ENCODE measurements around the gene SPECC1L. TPM values are rescaled to one million over a fixed set of nuclear protein-coding genes. Genes with fewer than 3 reads are reported as not detected.

SPECC1L gene
- total and polyA plus RNA-seq, 4 experiments from 2014 or later: 4.3 to 62.1 (median 32.0) TPM

DNA sequence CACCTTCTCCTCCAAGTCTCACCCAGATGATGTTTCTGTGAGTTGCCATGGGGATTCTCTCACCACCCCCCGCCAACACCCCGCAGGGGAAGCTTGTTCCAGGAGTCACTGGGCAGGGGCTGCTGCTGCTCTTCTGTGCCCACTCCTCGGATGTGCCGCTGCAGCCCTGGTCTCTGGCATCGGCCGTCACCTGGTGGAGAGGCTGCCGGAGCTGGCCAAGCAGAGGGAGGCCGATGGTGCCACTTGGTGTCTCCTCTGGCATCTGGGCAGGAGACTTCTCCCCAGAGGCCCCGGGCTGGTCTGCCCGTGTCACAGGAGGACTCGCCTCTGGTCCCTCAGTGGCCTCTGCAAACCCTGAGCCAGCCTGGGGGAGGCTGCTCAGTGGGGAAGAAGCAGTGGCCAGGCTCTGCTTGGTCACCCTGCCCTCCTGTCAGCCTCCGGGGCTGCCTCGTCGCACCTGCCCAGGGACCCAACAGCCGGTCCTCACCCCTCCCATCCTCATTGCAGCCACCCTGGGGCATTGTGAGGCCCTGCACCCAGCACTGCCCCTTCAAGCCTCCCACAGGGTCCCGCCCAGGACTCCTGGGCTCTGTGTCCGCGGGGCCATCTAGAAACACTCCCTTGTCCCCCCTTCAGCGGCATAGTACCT, 156.3 kb downstream of the SPECC1L start:
- intact Hi-C loops (cut with micrococcal nuclease): no loop called here
- ChIA-PET POLR2A (ENCODE audit: partially characterized antibody) (interaction anchor here (0.6 to 4.3 kb wide), 19 partner anchors 9 to 905 kb away, joined by 3 to 35 read pairs (median 6); partner anchors contain the start of genes CABIN1, GUCD1, MIF and SNRPD3), CTCF (ENCODE audit: partially characterized antibody) (interaction anchor here (1.0 to 7.2 kb wide), 11 partner anchors 8 to 103 kb away, joined by 3 to 82 read pairs (median 6); no protein-coding TSS in a partner anchor)
- H3K27ac ChIP-seq (ENCODE audit: low read depth, low read length): peak overlapping the region; percentile 81
- peak overlapping the region; percentile 86 to 97 (median 94) for H3K4me3 Mint-ChIP-seq
- no peaks in the 10 kb centered on the region for H3K27me3 Mint-ChIP-seq
- H3K36me3 ChIP-seq (ENCODE audit: insufficient read depth, low read length): no peaks in the 10 kb centered on the region
- peaks cover 0 to 19% of the 10 kb centered on the region in 2 donors for H3K36me3 Mint-ChIP-seq
- peak overlapping the region; percentile 90 to 99 (median 96) for H3K27ac Mint-ChIP-seq
- H3K9me3 ChIP-seq (ENCODE audit: control insufficient read depth in 1 of 2, low read length in 2 of 2): no peaks in the 10 kb centered on the region
- H3K4me1 ChIP-seq (ENCODE audit: insufficient read depth, low read length): peaks cover 72% of the 10 kb centered on the region
- peaks cover 0 to 7% (median 0%) of the 10 kb centered on the region in 8 donors for H3K9me3 Mint-ChIP-seq
- DNase-seq: peak in 1 of 5 donors; percentile 23
- H3K27me3 ChIP-seq (ENCODE audit: insufficient read depth, low read length): no peaks in the 10 kb centered on the region
- H3K4me1 Mint-ChIP-seq: peaks cover 42 to 70% (median 55%) of the 10 kb centered on the region in 4 donors
- peak overlapping the region; percentile 75 to 100 for H3K4me3 ChIP-seq (ENCODE audit: low read length in 2 of 2)

DNA sequence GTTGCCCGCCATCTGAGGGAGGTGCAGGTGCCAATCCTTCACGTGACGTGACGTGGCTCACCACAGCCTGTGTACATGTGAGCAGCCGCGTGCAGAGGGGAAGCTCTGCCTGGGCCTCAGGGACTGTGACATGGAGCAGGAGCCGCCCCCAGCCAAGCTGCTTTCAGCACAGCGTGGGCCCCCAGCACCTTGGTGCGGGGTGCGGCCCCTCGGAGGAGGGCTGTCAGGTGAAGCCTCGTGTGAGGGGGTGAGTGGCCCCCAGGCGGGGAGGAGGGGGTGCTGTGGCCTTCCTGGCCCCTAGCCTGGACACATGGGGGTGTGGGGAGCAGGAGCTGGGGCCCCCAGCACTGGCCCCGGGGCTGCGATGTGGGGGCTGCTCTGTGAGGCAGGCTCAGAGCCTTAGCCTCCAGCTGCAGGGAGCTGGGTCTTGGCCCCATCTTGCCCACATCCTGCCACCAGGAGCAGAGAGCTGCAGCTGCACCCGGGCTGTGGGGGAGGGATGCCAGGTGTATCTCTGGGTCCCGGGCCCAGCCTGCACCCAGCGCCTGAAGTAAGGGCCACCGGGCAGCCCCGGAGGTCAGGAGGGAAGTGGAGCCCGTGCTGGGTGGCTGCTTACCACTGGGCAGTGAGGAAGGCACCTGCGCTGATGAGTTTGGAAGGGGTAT, 157.0 kb downstream of the SPECC1L start, which contains the start of gene ADORA2A:
ADORA2A (plus strand) TSS at position 100 of the 665 bp plus-strand sequence. CDS start 5,806 bp downstream, outside the sequence.
- Mint-ChIP-seq H3K36me3 (peaks cover 0 to 22% of the 10 kb centered on the region in 2 donors), H3K27ac (peak within 1 kb of the TSS; percentile 90 to 99 (median 96)), H3K27me3 (no peaks in the 10 kb centered on the region), H3K4me1 (peaks cover 43 to 71% (median 60%) of the 10 kb centered on the region in 4 donors), H3K9me3 (peaks cover 0 to 6% (median 0%) of the 10 kb centered on the region in 8 donors), H3K4me3 (peak within 1 kb of the TSS; percentile 86 to 97 (median 94))
- no peaks in the 10 kb centered on the region for H3K36me3 ChIP-seq (ENCODE audit: insufficient read depth, low read length)
- peak within 1 kb of the TSS; percentile 81 for H3K27ac ChIP-seq (ENCODE audit: low read depth, low read length)
- peak within 1 kb of the TSS; percentile 75 to 100 for H3K4me3 ChIP-seq (ENCODE audit: low read length in 2 of 2)
- ChIA-PET POLR2A (ENCODE audit: partially characterized antibody) (interaction anchor here (0.9 to 4.3 kb wide), 19 partner anchors 9 to 534 kb away, joined by 3 to 35 read pairs (median 6); partner anchors contain the start of genes CABIN1, GUCD1, MIF and SNRPD3), CTCF (ENCODE audit: partially characterized antibody) (interaction anchor here (0.8 to 2.8 kb wide), 10 partner anchors 7 to 104 kb away, joined by 3 to 14 read pairs (median 5); no protein-coding TSS in a partner anchor)
- peaks cover 78% of the 10 kb centered on the region for H3K4me1 ChIP-seq (ENCODE audit: insufficient read depth, low read length)
- peak; percentile 82 to 94 (median 86) for DNase-seq
- H3K9me3 ChIP-seq (ENCODE audit: control insufficient read depth in 1 of 2, low read length in 2 of 2): no peaks in the 10 kb centered on the region
- no peaks in the 10 kb centered on the region for H3K27me3 ChIP-seq (ENCODE audit: insufficient read depth, low read length)
- intact Hi-C loops (cut with micrococcal nuclease): no loop called here

DNA sequence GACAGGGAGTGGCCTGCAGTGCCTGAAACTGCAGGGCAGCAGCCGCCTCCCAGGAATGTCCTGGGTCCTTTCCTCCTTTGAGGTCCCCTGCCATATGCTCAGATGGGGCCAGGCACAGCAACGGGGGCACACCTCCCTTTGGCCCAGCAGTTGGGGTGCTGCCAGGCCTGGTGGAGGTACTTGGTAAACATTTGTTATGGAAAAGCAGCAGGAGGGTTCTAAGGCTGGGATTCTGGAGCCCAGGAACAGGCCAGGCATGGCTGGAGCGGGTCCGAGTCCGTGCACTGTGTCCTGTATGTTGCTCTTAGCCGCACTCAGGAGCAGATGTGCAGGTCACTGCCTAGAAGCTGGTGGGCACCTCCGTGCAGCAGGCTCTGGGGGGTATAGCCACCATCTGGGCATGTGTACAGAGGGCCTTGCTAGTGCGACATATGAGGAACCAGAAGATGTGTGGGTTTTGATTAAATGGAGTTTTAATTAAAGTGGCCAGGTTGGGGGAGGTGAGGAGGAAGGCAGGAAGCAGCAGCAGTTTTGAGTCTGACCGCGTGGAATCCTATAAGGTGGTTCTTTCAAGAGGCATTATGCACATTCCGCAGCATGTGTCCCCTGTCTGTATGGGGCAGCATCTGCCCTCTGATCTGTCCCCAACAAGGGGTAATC, 158.2 kb downstream of the SPECC1L start:
- peak overlapping the region; percentile 90 to 99 (median 96) for H3K27ac Mint-ChIP-seq
- Histone ChIP-seq H3K27ac (ENCODE audit: low read depth, low read length) (peak overlapping the region; percentile 81), H3K36me3 (ENCODE audit: insufficient read depth, low read length) (peaks cover 8% of the 10 kb centered on the region), H3K4me3 (ENCODE audit: low read length in 2 of 2) (peak overlapping the region; percentile 75 to 100), H3K4me1 (ENCODE audit: insufficient read depth, low read length) (peaks cover 91% of the 10 kb centered on the region), H3K27me3 (ENCODE audit: insufficient read depth, low read length) (no peaks in the 10 kb centered on the region), H3K9me3 (ENCODE audit: control insufficient read depth in 1 of 2, low read length in 2 of 2) (no peaks in the 10 kb centered on the region)
- POLR2A ChIA-PET (ENCODE audit: partially characterized antibody): interaction anchor here (0.9 to 4.3 kb wide), 9 partner anchors 8 to 515 kb away, joined by 3 to 35 read pairs (median 8); partner anchors contain the start of genes CABIN1, GUCD1 and SNRPD3
- H3K9me3 Mint-ChIP-seq: peaks cover 0 to 6% (median 0%) of the 10 kb centered on the region in 8 donors
- no peak for DNase-seq
- peak overlapping the region; percentile 86 to 97 (median 94) for H3K4me3 Mint-ChIP-seq
- intact Hi-C loops (cut with micrococcal nuclease): no loop called here
- CTCF ChIA-PET (ENCODE audit: partially characterized antibody): interaction anchor here (1.4 to 2.5 kb wide), 2 partner anchors 9 to 74 kb away, joined by 3 to 12 read pairs; no protein-coding TSS in a partner anchor
- no peaks in the 10 kb centered on the region for H3K27me3 Mint-ChIP-seq
- peaks cover 0 to 24% of the 10 kb centered on the region in 2 donors for H3K36me3 Mint-ChIP-seq
- H3K4me1 Mint-ChIP-seq: peaks cover 44 to 82% (median 66%) of the 10 kb centered on the region in 4 donors

DNA sequence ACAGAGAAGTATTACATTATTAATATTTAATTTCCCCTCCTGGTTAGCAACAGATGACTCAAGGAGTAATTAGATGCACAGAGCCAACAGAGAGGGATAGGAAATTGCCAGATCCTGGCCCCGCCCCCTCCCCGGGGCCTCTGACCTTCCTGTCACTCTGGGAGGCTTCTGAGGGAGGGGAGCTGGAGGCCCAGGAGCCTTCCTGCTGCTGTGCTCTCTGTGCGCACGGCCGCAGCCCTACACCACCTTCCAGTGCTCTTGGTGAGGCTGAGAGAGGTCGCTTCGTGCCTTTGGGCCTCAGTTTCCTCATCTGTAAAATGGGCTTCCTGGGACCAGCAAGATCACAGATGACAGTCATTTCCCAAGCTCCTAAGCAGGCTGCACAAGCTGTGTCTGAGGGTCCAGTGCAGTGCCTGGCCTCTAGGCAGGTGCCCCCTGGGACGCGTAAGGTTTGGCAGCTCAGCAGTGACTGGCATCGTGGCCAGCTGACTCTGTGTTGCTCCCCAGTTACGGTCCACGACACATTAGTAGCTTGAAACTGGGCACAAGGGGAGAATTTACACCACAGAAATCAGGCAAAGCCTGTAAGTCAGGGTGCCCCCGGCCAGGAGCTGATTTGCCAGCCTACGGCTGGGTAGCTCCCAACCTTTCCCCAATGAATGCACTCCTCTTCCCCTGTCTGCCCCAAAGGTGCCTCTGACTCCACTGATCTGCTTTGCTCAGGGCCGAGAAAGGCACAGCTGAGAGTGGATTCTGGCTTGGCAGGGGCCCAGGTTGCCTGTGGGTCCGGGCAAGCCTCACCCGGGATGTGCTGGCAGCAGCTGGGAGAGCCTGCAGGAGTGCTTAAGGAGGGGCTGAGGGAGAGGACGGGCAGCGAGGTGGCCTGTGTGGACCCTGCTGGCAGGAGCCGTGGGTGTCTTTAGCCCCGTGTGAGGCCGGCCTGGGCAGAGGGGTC, 159.1 kb downstream of the SPECC1L start:
- H3K4me3 Mint-ChIP-seq: peak overlapping the region; percentile 86 to 97 (median 94)
- POLR2A ChIA-PET (ENCODE audit: partially characterized antibody): interaction anchor here (0.8 to 3.2 kb wide), 5 partner anchors 13 to 273 kb away, joined by 3 to 10 read pairs (median 3); no protein-coding TSS in a partner anchor
- Histone ChIP-seq H3K4me1 (ENCODE audit: insufficient read depth, low read length) (peaks cover 94% of the 10 kb centered on the region), H3K4me3 (ENCODE audit: low read length in 2 of 2) (peak overlapping the region; percentile 75 to 100), H3K9me3 (ENCODE audit: control insufficient read depth in 1 of 2, low read length in 2 of 2) (no peaks in the 10 kb centered on the region), H3K27ac (ENCODE audit: low read depth, low read length) (peak overlapping the region; percentile 81), H3K36me3 (ENCODE audit: insufficient read depth, low read length) (peaks cover 10% of the 10 kb centered on the region), H3K27me3 (ENCODE audit: insufficient read depth, low read length) (no peaks in the 10 kb centered on the region)
- H3K27me3 Mint-ChIP-seq: peaks cover 0 to 3% of the 10 kb centered on the region in 2 donors
- DNase-seq: peak; percentile 43 to 69 (median 56)
- CTCF ChIA-PET (ENCODE audit: partially characterized antibody): interaction anchor here (1.4 to 2.5 kb wide), 2 partner anchors 10 to 74 kb away, joined by 3 to 12 read pairs; no protein-coding TSS in a partner anchor
- peaks cover 49 to 90% (median 74%) of the 10 kb centered on the region in 4 donors for H3K4me1 Mint-ChIP-seq
- peaks cover 3 to 32% of the 10 kb centered on the region in 2 donors for H3K36me3 Mint-ChIP-seq
- intact Hi-C loops (cut with micrococcal nuclease): loop anchor here (5.0 kb wide), 1 partner anchor 417 kb away; the partner anchor contains the start of gene CABIN1
- peaks cover 0 to 6% (median 0%) of the 10 kb centered on the region in 8 donors for H3K9me3 Mint-ChIP-seq
- peak overlapping the region; percentile 90 to 99 (median 96) for H3K27ac Mint-ChIP-seq

DNA sequence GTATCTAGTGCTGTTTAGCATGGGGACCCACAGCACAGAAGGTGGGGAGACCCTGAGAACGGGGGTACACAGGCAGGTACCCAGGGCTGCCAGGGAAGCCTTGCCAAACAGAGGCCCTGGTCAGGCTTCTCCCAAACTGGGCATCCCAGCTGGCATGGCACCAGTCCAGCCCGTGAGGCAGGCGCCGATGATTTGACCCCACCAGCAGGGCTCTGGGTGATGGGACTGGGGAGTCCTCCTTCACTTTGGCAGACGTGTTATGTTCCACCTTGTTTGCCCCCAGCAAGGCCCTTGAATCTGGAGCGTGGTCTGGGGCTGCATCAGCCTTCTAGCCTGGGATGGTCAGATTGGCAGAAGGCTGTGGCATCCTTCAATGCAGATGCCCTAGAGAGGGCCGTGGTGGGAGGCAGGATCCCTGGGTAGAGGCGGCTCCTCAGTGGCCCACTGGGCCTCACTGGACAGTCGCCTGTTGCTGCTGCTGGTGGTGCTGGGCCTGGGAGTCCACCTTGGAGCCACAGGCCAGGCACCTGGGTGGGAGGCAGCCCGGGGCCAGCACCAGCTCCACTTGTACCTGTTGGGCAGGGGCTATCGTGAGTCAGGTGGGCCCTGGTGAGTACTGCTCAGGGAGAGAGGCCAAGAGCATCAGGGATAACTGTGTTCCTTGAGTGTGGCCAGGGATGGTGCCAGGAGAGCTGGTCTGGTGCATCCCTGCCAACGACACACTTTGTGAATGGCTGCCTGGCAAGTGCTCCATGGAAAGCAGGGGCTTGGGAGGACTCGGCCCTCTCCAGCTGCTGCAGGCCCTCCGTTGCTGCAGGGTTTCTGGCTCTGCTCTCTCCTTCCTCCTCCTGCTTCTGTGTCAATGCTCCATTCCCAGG, 160.0 kb downstream of the SPECC1L start:
- Mint-ChIP-seq H3K4me1 (peaks cover 52 to 95% (median 79%) of the 10 kb centered on the region in 4 donors), H3K9me3 (peaks cover 0 to 5% (median 0%) of the 10 kb centered on the region in 8 donors), H3K27me3 (peaks cover 0 to 3% of the 10 kb centered on the region in 2 donors), H3K27ac (peak overlapping the region; percentile 52 to 99 (median 86)), H3K36me3 (peaks cover 6 to 34% of the 10 kb centered on the region in 2 donors), H3K4me3 (peak overlapping the region in 7 of 8 donors; percentile 9 to 97 (median 52))
- Histone ChIP-seq H3K27me3 (ENCODE audit: insufficient read depth, low read length) (no peaks in the 10 kb centered on the region), H3K4me3 (ENCODE audit: low read length in 2 of 2) (no peak overlapping the region), H3K9me3 (ENCODE audit: control insufficient read depth in 1 of 2, low read length in 2 of 2) (no peaks in the 10 kb centered on the region), H3K4me1 (ENCODE audit: insufficient read depth, low read length) (peaks cover 97% of the 10 kb centered on the region), H3K27ac (ENCODE audit: low read depth, low read length) (peak overlapping the region; percentile 81), H3K36me3 (ENCODE audit: insufficient read depth, low read length) (peaks cover 14% of the 10 kb centered on the region)
- intact Hi-C loops (cut with micrococcal nuclease): loop anchor here (5.0 kb wide), 1 partner anchor 418 kb away; the partner anchor contains the start of gene CABIN1
- no peak for DNase-seq
- POLR2A ChIA-PET (ENCODE audit: partially characterized antibody): interaction anchor here (1.2 kb wide), 1 partner anchor 12 kb away, joined by 3 read pairs; no protein-coding TSS in a partner anchor
- CTCF ChIA-PET (ENCODE audit: partially characterized antibody): interaction anchor here (1.0 to 1.4 kb wide), 2 partner anchors 9 to 11 kb away, joined by 3 read pairs; no protein-coding TSS in a partner anchor
